ENCODE measurements around the gene ABLIM2.
A peak's percentile ranks its signal among the peaks of the same experiment; 100 is the strongest.

Gene ABLIM2

DNA sequence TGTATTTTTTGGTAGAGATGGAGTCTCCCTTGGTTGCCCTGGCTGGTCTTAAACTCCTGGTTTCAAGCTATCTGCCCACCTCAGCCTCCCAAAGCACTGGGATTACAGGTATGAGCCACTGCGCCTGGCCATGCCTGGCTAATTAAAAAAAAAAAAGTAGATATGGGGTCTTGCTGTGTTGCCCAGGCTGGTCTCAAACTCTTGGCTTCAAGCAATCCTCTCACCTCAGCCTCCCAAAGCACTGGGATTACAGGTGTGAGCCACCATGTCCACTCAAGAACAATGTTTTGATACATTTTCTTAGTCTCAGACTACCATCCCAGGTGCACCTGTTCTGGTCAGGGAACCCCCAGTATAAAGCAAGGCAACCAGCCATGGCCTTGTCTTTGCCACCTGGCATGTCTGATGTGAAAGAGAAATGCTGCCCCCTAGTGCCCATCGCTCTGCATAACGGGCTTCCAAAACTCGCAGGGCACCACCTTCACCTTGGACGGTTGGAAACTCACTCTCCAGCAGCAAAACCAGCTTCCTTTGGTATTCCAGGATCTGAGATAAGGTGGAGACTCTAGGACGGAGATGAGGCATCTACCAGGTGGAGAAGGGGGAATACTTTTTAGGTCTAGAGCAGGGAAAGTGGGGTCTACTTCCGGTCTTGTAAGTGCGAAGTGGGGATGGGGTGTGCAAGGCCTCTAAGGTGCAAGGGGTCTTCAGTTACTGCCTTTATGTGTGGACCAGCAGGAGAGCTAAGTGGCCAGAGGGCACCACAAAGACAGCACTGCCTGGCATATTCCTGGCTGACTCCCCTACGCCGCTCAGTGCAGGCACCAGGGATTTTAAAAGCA lies 171.2 kb downstream of the ABLIM2 start:
- peak; percentile 91 for TF ChIP-seq CTCF (IDR thresholded peaks at IDR 0.05; ENCODE audit: poor library complexity, severe bottlenecking)
- no peak for DNase-seq (ENCODE audit: low spot score)
- ATAC-seq (ENCODE audit: low read depth): peak; percentile 79

GRCh38 chr4:7985891-7986441 lies 172.6 kb downstream of the ABLIM2 start:
- DNase-seq (ENCODE audit: low spot score) (no peak), ATAC-seq (ENCODE audit: low read depth) (no peak)
- Histone ChIP-seq H3K4me1 (ENCODE audit: insufficient read depth, poor library complexity, severe bottlenecking) (peaks cover 11% of the 10 kb centered on the region), H3K27me3 (ENCODE audit: insufficient read depth, poor library complexity, severe bottlenecking) (no peaks in the 10 kb centered on the region), H3K9me3 (ENCODE audit: severe bottlenecking) (peaks cover 5% of the 10 kb centered on the region), H3K4me3 (ENCODE audit: severe bottlenecking) (no peak overlapping the region), H3K27ac (ENCODE audit: poor library complexity, severe bottlenecking) (no peak overlapping the region), H3K36me3 (ENCODE audit: low read depth) (no peaks in the 10 kb centered on the region)
- no peak for TF ChIP-seq CTCF (IDR thresholded peaks at IDR 0.05; ENCODE audit: poor library complexity, severe bottlenecking)

More for the DNA sequence above, 171.2 kb downstream of the ABLIM2 start:
- H3K9me3 ChIP-seq (ENCODE audit: severe bottlenecking): peaks cover 5% of the 10 kb centered on the region
- H3K4me3 ChIP-seq (ENCODE audit: severe bottlenecking): no peak overlapping the region
- no peaks in the 10 kb centered on the region for H3K36me3 ChIP-seq (ENCODE audit: low read depth)
- no peaks in the 10 kb centered on the region for H3K27me3 ChIP-seq (ENCODE audit: insufficient read depth, poor library complexity, severe bottlenecking)
- H3K4me1 ChIP-seq (ENCODE audit: insufficient read depth, poor library complexity, severe bottlenecking): peaks cover 11% of the 10 kb centered on the region
- H3K27ac ChIP-seq (ENCODE audit: poor library complexity, severe bottlenecking): peak overlapping the region; percentile 40

DNA sequence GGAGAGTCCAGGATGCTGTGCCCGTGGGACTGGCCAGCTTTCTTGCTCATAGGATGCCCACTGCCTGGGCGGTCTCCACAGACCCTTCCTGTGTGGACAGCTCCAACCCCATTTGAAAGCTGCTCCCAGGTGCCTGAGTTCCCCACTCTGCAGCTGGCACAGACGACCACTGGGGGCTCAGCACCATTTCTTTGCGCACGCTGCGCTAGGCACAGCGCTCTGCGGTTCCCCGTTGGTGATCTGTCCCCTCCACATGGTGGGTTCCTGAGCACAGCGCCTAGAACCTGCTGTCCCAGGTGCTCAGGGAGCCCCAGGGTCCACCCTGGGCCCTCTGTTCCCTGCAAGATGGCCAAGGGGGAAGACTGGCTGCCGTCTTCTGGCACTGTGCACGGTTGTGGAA lies 173.5 kb downstream of the ABLIM2 start:
- H3K9me3 ChIP-seq (ENCODE audit: severe bottlenecking): peaks cover 5% of the 10 kb centered on the region
- H3K4me3 ChIP-seq (ENCODE audit: severe bottlenecking): no peak overlapping the region
- no peak for ATAC-seq (ENCODE audit: low read depth)
- H3K4me1 ChIP-seq (ENCODE audit: insufficient read depth, poor library complexity, severe bottlenecking): peaks cover 11% of the 10 kb centered on the region
- no peaks in the 10 kb centered on the region for H3K36me3 ChIP-seq (ENCODE audit: low read depth)
- TF ChIP-seq CTCF (IDR thresholded peaks at IDR 0.05; ENCODE audit: poor library complexity, severe bottlenecking): no peak
- DNase-seq (ENCODE audit: low spot score): no peak
- no peaks in the 10 kb centered on the region for H3K27me3 ChIP-seq (ENCODE audit: insufficient read depth, poor library complexity, severe bottlenecking)
- no peak overlapping the region for H3K27ac ChIP-seq (ENCODE audit: poor library complexity, severe bottlenecking)

GRCh38 chr4:7984286-7984925 lies 174.2 kb downstream of the ABLIM2 start:
- H3K27me3 ChIP-seq (ENCODE audit: insufficient read depth, poor library complexity, severe bottlenecking): no peaks in the 10 kb centered on the region
- peaks cover 2% of the 10 kb centered on the region for H3K9me3 ChIP-seq (ENCODE audit: severe bottlenecking)
- no peak for TF ChIP-seq CTCF (IDR thresholded peaks at IDR 0.05; ENCODE audit: poor library complexity, severe bottlenecking)
- H3K27ac ChIP-seq (ENCODE audit: poor library complexity, severe bottlenecking): no peak overlapping the region
- DNase-seq (ENCODE audit: low spot score): no peak
- ATAC-seq (ENCODE audit: low read depth): no peak
- no peak overlapping the region for H3K4me3 ChIP-seq (ENCODE audit: severe bottlenecking)
- no peaks in the 10 kb centered on the region for H3K36me3 ChIP-seq (ENCODE audit: low read depth)
- peaks cover 11% of the 10 kb centered on the region for H3K4me1 ChIP-seq (ENCODE audit: insufficient read depth, poor library complexity, severe bottlenecking)
